Measurements from ENCODE around the gene ZNF723.

DNA sequence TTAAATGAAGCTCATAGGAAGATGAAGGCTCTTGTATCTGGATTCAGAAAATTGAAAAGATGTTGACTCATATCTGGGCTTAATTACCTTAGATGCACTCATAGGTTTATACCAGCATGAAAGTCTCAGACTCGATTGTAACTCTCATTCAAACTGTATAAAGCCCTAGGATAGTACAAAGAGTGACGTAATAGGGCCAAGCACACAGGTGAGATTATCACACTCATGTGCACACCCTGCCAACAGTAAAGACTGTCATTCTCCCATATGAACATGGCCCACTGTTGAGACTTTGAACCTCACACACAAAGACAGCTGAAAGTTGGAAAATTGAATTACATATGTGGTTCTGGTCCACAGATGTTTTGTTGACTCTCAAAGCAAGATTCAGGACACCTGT is 18.0 kb upstream of the ZNF723 start:
- TF ChIP-seq, protein P1, sequence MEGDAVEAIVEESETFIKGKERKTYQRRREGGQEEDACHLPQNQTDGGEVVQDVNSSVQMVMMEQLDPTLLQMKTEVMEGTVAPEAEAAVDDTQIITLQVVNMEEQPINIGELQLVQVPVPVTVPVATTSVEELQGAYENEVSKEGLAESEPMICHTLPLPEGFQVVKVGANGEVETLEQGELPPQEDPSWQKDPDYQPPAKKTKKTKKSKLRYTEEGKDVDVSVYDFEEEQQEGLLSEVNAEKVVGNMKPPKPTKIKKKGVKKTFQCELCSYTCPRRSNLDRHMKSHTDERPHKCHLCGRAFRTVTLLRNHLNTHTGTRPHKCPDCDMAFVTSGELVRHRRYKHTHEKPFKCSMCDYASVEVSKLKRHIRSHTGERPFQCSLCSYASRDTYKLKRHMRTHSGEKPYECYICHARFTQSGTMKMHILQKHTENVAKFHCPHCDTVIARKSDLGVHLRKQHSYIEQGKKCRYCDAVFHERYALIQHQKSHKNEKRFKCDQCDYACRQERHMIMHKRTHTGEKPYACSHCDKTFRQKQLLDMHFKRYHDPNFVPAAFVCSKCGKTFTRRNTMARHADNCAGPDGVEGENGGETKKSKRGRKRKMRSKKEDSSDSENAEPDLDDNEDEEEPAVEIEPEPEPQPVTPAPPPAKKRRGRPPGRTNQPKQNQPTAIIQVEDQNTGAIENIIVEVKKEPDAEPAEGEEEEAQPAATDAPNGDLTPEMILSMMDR (IDR thresholded peaks at IDR 0.05): no peak
- no peak for TF ChIP-seq POLR2A (IDR thresholded peaks at IDR 0.05)

Data from lower leg skin (tissue), 3 donors.